ENCODE data around the gene TUBA4B. TPM values are rescaled to one million over a fixed set of nuclear protein-coding genes. Genes with fewer than 3 reads are reported as not detected.

The TUBA4B gene
- total RNA-seq, 1 experiment from 2014 or later: not detected

DNA sequence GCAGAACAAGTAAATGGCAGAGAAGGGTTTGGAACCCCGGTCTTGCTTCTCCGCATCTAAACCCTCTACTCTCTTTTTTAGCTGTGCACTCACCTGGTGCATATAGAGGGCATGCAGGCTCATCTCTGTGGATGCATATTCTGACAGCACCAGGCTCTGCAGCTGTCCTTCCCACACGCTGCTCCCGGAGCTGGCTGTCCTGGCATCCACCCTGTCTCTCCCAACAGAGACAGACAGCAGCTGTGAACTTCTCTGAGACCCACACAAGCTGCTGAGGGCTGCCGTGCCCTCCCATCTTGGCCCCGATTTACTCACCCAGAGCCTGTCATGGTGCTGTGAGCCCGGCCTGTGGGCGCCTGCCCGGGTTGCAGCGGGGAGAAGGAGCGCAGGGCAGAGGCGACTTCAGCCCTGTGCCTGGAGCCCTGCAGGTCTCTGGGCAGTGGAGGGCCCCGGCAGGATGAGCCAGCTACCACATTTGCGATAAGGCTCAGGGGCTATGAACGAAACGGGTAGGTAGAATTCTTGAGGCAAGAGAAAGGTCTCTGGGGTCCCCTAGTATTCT, 31.0 kb upstream of the TUBA4B start:
- Histone ChIP-seq H3K27ac (ENCODE audit: low read length) (no peak overlapping the region), H3K27me3 (ENCODE audit: control insufficient read depth, insufficient read depth, low read length) (no peaks in the 10 kb centered on the region), H3K36me3 (ENCODE audit: control insufficient read depth, insufficient read depth, low read length) (peaks cover 5% of the 10 kb centered on the region; the same call in 1 of the 2 replicates), H3K4me1 (ENCODE audit: control insufficient read depth, insufficient read depth, low read length) (peaks cover 10% of the 10 kb centered on the region), H3K4me3 (ENCODE audit: low read depth in 2 of 2, low read length in 2 of 2) (no peak overlapping the region), H3K9me3 (ENCODE audit: control insufficient read depth, insufficient read depth, low read depth, low read length) (no peaks in the 10 kb centered on the region)
- BruUV-seq (replicated peaks): no TSS peak
- DNase-seq (ENCODE audit: low read depth, low spot score): no peak
- TF ChIP-seq REST (IDR thresholded peaks at IDR 0.05; ENCODE audit: insufficient read depth in 1 of 2, low read depth in 2 of 2, low read length in 1 of 2): no peak
- no peak for TF ChIP-seq CTCF (IDR thresholded peaks at IDR 0.05)
- TF ChIP-seq SIN3A (IDR thresholded peaks at IDR 0.05; ENCODE audit: borderline replicate concordance, insufficient read depth, low read depth, low read length): no peak
- TF ChIP-seq TCF7L2 (IDR thresholded peaks at IDR 0.05; ENCODE audit: low read depth, low read length): no peak
- TF ChIP-seq POLR2AphosphoS5 (IDR thresholded peaks at IDR 0.05; ENCODE audit: low read depth, low read length): no peak
- in situ Hi-C loops (cut with HindIII; ENCODE audit: low pct_unique_long_range_greater_than_20kb, low sequenced_read_pairs): no loop called here
- intact Hi-C loops (cut with micrococcal nuclease; ENCODE audit: unreplicated experiment): no loop called here
- POLR2A ChIA-PET: no interaction called here
- ATAC-seq: no peak
- CTCF ChIA-PET: interaction anchor here (0.7 kb wide), 1 partner anchor 57 kb away, joined by 4 read pairs; no protein-coding TSS in a partner anchor

GRCh38 chr2:219223831-219224610, 29.0 kb upstream of the TUBA4B start:
- H3K4me3 ChIP-seq (ENCODE audit: low read depth in 2 of 2, low read length in 2 of 2): no peak overlapping the region
- no peaks in the 10 kb centered on the region for H3K9me3 ChIP-seq (ENCODE audit: control insufficient read depth, insufficient read depth, low read depth, low read length)
- H3K4me1 ChIP-seq (ENCODE audit: control insufficient read depth, insufficient read depth, low read length): peaks cover 12% of the 10 kb centered on the region
- H3K27me3 ChIP-seq (ENCODE audit: control insufficient read depth, insufficient read depth, low read length): no peaks in the 10 kb centered on the region
- CTCF ChIA-PET: no interaction called here
- BruUV-seq (replicated peaks): no TSS peak
- in situ Hi-C loops (cut with HindIII; ENCODE audit: low pct_unique_long_range_greater_than_20kb, low sequenced_read_pairs) (no loop called here), intact Hi-C loops (cut with micrococcal nuclease; ENCODE audit: unreplicated experiment) (no loop called here)
- TF ChIP-seq SIN3A (IDR thresholded peaks at IDR 0.05; ENCODE audit: borderline replicate concordance, insufficient read depth, low read depth, low read length): no peak
- H3K27ac ChIP-seq (ENCODE audit: low read length): no peak overlapping the region
- ATAC-seq (no peak), DNase-seq (ENCODE audit: low read depth, low spot score) (no peak)
- peaks cover 7% of the 10 kb centered on the region; the same call in 1 of the 2 replicates for H3K36me3 ChIP-seq (ENCODE audit: control insufficient read depth, insufficient read depth, low read length)
- POLR2A ChIA-PET: no interaction called here

GRCh38 chr2:219225350-219225749, 27.7 kb upstream of the TUBA4B start:
- in situ Hi-C loops (cut with HindIII; ENCODE audit: low pct_unique_long_range_greater_than_20kb, low sequenced_read_pairs) (no loop called here), intact Hi-C loops (cut with micrococcal nuclease; ENCODE audit: unreplicated experiment) (no loop called here)
- no peak for ATAC-seq
- no TSS peak for BruUV-seq (replicated peaks)
- TF ChIP-seq CTCF (IDR thresholded peaks at IDR 0.05) (no peak), SIN3A (IDR thresholded peaks at IDR 0.05; ENCODE audit: borderline replicate concordance, insufficient read depth, low read depth, low read length) (no peak), REST (IDR thresholded peaks at IDR 0.05; ENCODE audit: insufficient read depth in 1 of 2, low read depth in 2 of 2, low read length in 1 of 2) (no peak)
- Histone ChIP-seq H3K27ac (ENCODE audit: low read length) (no peak overlapping the region), H3K9me3 (ENCODE audit: control insufficient read depth, insufficient read depth, low read depth, low read length) (no peaks in the 10 kb centered on the region), H3K4me1 (ENCODE audit: control insufficient read depth, insufficient read depth, low read length) (peaks cover 8% of the 10 kb centered on the region), H3K27me3 (ENCODE audit: control insufficient read depth, insufficient read depth, low read length) (no peaks in the 10 kb centered on the region), H3K4me3 (ENCODE audit: low read depth in 2 of 2, low read length in 2 of 2) (no peak overlapping the region), H3K36me3 (ENCODE audit: control insufficient read depth, insufficient read depth, low read length) (peaks cover 10% of the 10 kb centered on the region; the same call in 1 of the 2 replicates)
- POLR2A ChIA-PET: no interaction called here
- CTCF ChIA-PET: no interaction called here
- DNase-seq (ENCODE audit: low read depth, low spot score): no peak

Data from Panc1 (cell line).